Erythroblast (primary cell): ENCODE results near the gene LRRC74A.

ENCODE experiments used
- GATA1 ChIP-seq: IDR thresholded peaks from 2 replicates; pipeline ENCODE4 v1.6.1; 2011; ENCODE audit warnings: low read depth, mild to moderate bottlenecking, control low read depth, low read length, moderate library complexity
- POLR2A ChIP-seq: IDR thresholded peaks from 2 replicates; pipeline ENCODE4 v1.6.1; 2011; ENCODE audit warnings: mild to moderate bottlenecking, low read length

GRCh38 chr14:76848879-76849278 lies 22.7 kb downstream of the LRRC74A start:
- TF ChIP-seq POLR2A, result no peak
- no peak for TF ChIP-seq GATA1
